T-helper 1 cell treated with Interleukin-12 subunit alpha and Interleukin-12 subunit beta and Interleukin-4 antibody, amounts not matched to agents 30 ng/mL and 1 ng/mL, for 36 hours (primary cell): Measurements from ENCODE around the gene PRKCZ. TPM values are rescaled to one million over a fixed set of nuclear protein-coding genes. Genes with fewer than 3 reads are reported as not detected.

ENCODE experiments used
- intact Hi-C: fragments of 100-400 bp; cut with micrococcal nuclease; formaldehyde crosslinking; loops from one replicate; pipeline ENCODE4 v1.15.1; 2024
- total RNA-seq: library from RNA; stranded (reverse); gene quantifications from 2 replicates; pipeline ENCODE4 v1.2.3, GENCODE V29; 2022

PRKCZ gene
- total RNA-seq, 1 donor from 2014 or later, result 2.6 TPM

- intact Hi-C loops, result loop anchor here (1.0 to 2.0 kb wide), 2 partner anchors 87 to 101 kb away; no protein-coding TSS in a partner anchor
These were observed 4.6 kb upstream of the PRKCZ start for GRCh38 chr1:2045468-2046173.

- intact Hi-C loops, result loop anchor here (1.0 kb wide), 1 partner anchor 102 kb away; no protein-coding TSS in a partner anchor
These were observed 3.9 kb upstream of the PRKCZ start for GRCh38 chr1:2046174-2046917.

GRCh38 chr1:2046953-2047748 lies 3.1 kb upstream of the PRKCZ start:
- intact Hi-C loops, result loop anchor here (1.0 kb wide), 1 partner anchor 103 kb away; no protein-coding TSS in a partner anchor

GRCh38 chr1:2047749-2048729 lies 2.2 kb upstream of the PRKCZ start:
- intact Hi-C loops, result no loop called here

- intact Hi-C loops, result no loop called here
These were observed 940 bp upstream of the PRKCZ start for GRCh38 chr1:2049225-2049717.

GRCh38 chr1:2050461-2050792 lies 216 bp downstream of the PRKCZ start:
- intact Hi-C loops, result no loop called here

GRCh38 chr1:2050793-2051682 lies 827 bp downstream of the PRKCZ start:
- intact Hi-C loops, result no loop called here

- intact Hi-C loops, result no loop called here
These were observed 2.0 kb downstream of the PRKCZ start for GRCh38 chr1:2052054-2052679.

- intact Hi-C loops, result no loop called here
These were observed 2.5 kb downstream of the PRKCZ start for GRCh38 chr1:2052756-2053155.

- intact Hi-C loops, result no loop called here
These were observed 3.0 kb downstream of the PRKCZ start for GRCh38 chr1:2053217-2053616.

- intact Hi-C loops, result no loop called here
These were observed 3.7 kb downstream of the PRKCZ start for GRCh38 chr1:2053784-2054376.

GRCh38 chr1:2054560-2054959 lies 4.3 kb downstream of the PRKCZ start:
- intact Hi-C loops, result no loop called here

- intact Hi-C loops, result no loop called here
These were observed 5.8 kb downstream of the PRKCZ start for GRCh38 chr1:2055911-2056575.

GRCh38 chr1:2056955-2057590 lies 6.9 kb downstream of the PRKCZ start:
- intact Hi-C loops, result no loop called here

GRCh38 chr1:2059290-2059953 lies 9.2 kb downstream of the PRKCZ start:
- intact Hi-C loops, result no loop called here

- intact Hi-C loops, result no loop called here
These were observed 9.9 kb downstream of the PRKCZ start for GRCh38 chr1:2060072-2060471.

- intact Hi-C loops, result no loop called here
These were observed 10.3 kb downstream of the PRKCZ start for GRCh38 chr1:2060535-2060934.
